Right lobe of liver (tissue), 6 donors: ENCODE measurements around the gene TEX261. TPM values are rescaled to one million over a fixed set of nuclear protein-coding genes. Genes with fewer than 3 reads are reported as not detected.
A peak's percentile ranks its signal among the peaks of the same experiment; 100 is the strongest.

Experiments used
- ATAC-seq, 4 donors: fragments of 200-7000 bp; cut with Tn5 transposase; one replicate each; pipeline ENCODE4 v1.9.1; 2020; ENCODE audit warnings: mild to moderate bottlenecking in 4 of 4, moderate library complexity in 4 of 4
- DNase-seq, 3 donors: peaks; one replicate each; pipeline ENCODE4 v3.0.0-alpha.2; 2020
- H3K27ac ChIP-seq, 3 donors: fragments of 200-600 bp; one replicate each; pipeline ENCODE4 v1.8.0; 2022
- H3K27me3 ChIP-seq, 2 donors: fragments of 200-600 bp; one replicate each; pipeline ENCODE4 v1.8.0; 2022
- H3K36me3 ChIP-seq, 4 donors: fragments of 200-600 bp; sonication (generic) in 1 of 4; one replicate each; pipeline versions ENCODE4 v1.5.1 to v1.8.0; 2017 to 2022; ENCODE audit warnings: control low read depth in 1 of 4
- H3K4me1 ChIP-seq, 4 donors: fragments of 200-600 bp; sonication (generic) in 1 of 4; one replicate each; pipeline versions ENCODE4 v1.5.1 to v1.8.0; 2017 to 2022; ENCODE audit warnings: control low read depth in 1 of 4
- H3K4me3 ChIP-seq, 3 donors: fragments of 200-600 bp; one replicate each; pipeline ENCODE4 v1.8.0; 2022
- H3K9me3 ChIP-seq, 4 donors: fragments of 200-600 bp; sonication (generic) in 1 of 4; one replicate each; pipeline versions ENCODE4 v1.5.1 to v1.8.0; 2017 to 2022; ENCODE audit warnings: control low read depth in 1 of 4
- CTCF ChIP-seq, 4 donors: fragments of 200-600 bp in 3 of 4; fragments of 450-650 bp in 1 of 4; IDR thresholded peaks; one replicate each; pipeline versions ENCODE4 v1.5.1 to v1.8.0; 2016 to 2022; ENCODE audit warnings: antibody characterized with exemption in 4 of 4, mild to moderate bottlenecking in 2 of 4
- POLR2A ChIP-seq: fragments of 450-650 bp; IDR thresholded peaks from one replicate; pipeline ENCODE4 v1.6.1; 2017; ENCODE audit warnings: antibody characterized with exemption, mild to moderate bottlenecking
- WGBS: methylation state at CpG from one replicate; pipeline ENCODE4 v1.1.6; 2018; ENCODE audit warnings: low coverage, low lambda C conversion rate; ENCODE audit not compliant: insufficient coverage; ENCODE audit errors: missing lambda C conversion rate; 5-methylcytosine and 5-hydroxymethylcytosine counted together
- intact Hi-C, 2 donors: fragments of 100-400 bp; cut with DNase I; formaldehyde crosslinking; loops; one replicate each; pipeline versions ENCODE4 v1.11.2 to v1.14.1; 2022
- total RNA-seq, 6 experiments: library from RNA; depleted of rRNA in 2 of 6; stranded (reverse); fragments of >200 nt in 2 of 6; fragmentation: NEBNext Ultra II Directional in 3 of 6; extraction: Animal tissue kit (Norgen Biotek cat#: 25700) in 3 of 6; gene quantifications; one replicate each; pipeline versions ENCODE4 v1.1.0 to v1.2.4, GENCODE V29; 2016 to 2023
- donor health status: DM: no; HTN: yes; CAD: no.
- donor health status: DM: no; HTN: no; CAD: no.
- donor health status: DM: no; HTN: no; CAD: no.
- donor health status: DM: no; HTN: yes; CAD: no.
- donor health status: DM: no; HTN: yes; CAD: no.

Gene TEX261
- total RNA-seq, 6 experiments from 2014 or later = 26.5 to 33.2 (median 27.1) TPM

DNA sequence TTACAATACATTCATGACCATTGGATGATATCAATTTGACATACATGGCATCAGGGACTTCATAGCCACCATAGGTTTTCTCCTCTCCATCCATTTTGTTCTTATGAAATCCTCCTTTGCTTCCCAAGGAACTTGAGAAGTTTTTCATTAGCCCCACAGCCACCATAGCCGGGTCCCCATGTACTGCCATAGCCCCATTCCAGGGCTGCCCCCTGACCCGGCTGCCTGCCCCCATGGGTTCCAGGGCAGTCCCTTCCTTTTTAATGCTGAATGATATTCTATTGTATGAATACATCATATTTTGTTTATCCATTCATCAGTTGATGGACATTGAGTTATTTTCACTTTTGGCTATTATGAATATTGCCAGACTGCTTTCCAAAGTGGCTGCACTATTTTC lies 38.5 kb downstream of the TEX261 start:
- intact Hi-C loops = no loop called here
- ATAC-seq = no peak
- H3K4me3 ChIP-seq = no peak overlapping the region
- no peaks in the 10 kb centered on the region for H3K4me1 ChIP-seq
- H3K36me3 ChIP-seq = no peaks in the 10 kb centered on the region
- WGBS = 69% methylated on average over 2 of the region's 2 CpGs
- H3K27ac ChIP-seq = no peak overlapping the region
- H3K9me3 ChIP-seq = no peaks in the 10 kb centered on the region
- no peaks in the 10 kb centered on the region for H3K27me3 ChIP-seq
- no peak for DNase-seq
- TF ChIP-seq CTCF (IDR thresholded peaks at IDR 0.05) (no peak), POLR2A (no peak)

- ATAC-seq (no peak), DNase-seq (peak in 2 of 3 donors; percentile 15 to 16)
- Histone ChIP-seq H3K27ac (no peak overlapping the region), H3K4me3 (no peak overlapping the region), H3K4me1 (no peaks in the 10 kb centered on the region), H3K36me3 (no peaks in the 10 kb centered on the region), H3K9me3 (no peaks in the 10 kb centered on the region), H3K27me3 (no peaks in the 10 kb centered on the region)
- no peak for TF ChIP-seq POLR2A
- no peak for TF ChIP-seq CTCF (IDR thresholded peaks at IDR 0.05)
- WGBS = 73% methylated on average over 4 of the region's 7 CpGs
- intact Hi-C loops = no loop called here
These were observed 39.8 kb downstream of the TEX261 start for GRCh38 chr2:70954886-70955285.

DNA sequence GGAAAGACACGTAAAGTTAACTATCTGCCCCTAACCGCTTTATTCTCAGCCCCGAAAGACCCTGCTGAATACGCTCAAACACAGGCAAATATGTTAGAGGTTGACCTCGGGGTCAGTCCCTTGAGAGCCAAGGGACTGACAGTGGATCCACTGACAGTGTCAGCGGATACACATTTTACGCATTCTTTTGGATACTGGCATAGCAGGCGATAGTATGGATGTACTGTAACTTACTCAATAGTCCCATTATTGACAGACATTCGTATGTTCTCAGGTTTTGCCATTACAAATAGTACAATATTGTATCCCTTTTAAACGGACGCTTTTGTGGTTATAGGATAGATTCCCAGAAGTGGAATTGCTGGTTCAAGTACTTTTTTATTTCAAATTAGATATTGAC lies 45.6 kb downstream of the TEX261 start:
- ATAC-seq = no peak
- intact Hi-C loops = loop anchor here in 1 of 2 donors (10.0 kb wide), 1 partner anchor 1004 kb away; no protein-coding TSS in a partner anchor
- H3K4me1 ChIP-seq = peaks cover 0 to 7% (median 0%) of the 10 kb centered on the region in 4 donors
- H3K27me3 ChIP-seq = peaks cover 0 to 3% of the 10 kb centered on the region in 2 donors
- no peak overlapping the region for H3K27ac ChIP-seq
- no peaks in the 10 kb centered on the region for H3K36me3 ChIP-seq
- no peak overlapping the region for H3K4me3 ChIP-seq
- TF ChIP-seq POLR2A (no peak), CTCF (IDR thresholded peaks at IDR 0.05) (no peak)
- WGBS = 60% methylated on average over 11 of the region's 11 CpGs
- H3K9me3 ChIP-seq = no peaks in the 10 kb centered on the region
- no peak for DNase-seq

DNA sequence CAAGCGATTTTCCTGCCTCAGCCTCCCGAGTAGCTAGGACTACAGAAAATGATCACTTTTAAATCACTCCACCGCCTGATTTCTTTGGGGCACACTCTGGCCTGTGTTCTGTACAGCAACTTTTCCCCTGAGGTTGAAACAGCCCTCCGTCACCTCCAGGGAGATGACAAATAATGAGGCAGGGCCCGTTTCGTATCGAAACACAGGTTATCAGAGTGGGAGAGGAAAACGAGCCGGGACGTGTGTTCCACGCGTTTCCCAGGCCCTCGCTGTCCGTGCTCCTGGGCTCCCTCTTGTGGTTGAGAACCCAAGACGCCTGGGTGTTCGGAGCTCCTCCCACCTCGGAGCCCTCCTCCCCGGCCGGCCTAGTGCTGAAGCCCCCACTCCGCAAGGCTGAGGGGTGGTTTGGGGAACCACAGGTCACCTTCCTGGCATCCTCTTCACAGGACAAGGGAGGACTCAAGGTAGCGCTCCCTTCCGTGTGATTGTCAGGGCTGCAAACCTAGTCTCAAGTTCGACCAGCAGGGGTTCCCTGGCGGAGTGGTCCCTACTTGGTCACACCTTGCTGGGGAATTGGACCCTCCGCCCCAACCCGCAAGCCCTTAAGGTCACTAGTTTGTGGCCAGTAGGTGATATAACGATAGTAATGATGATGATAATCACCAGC lies 46.2 kb downstream of the TEX261 start:
- TF ChIP-seq POLR2A (no peak), CTCF (IDR thresholded peaks at IDR 0.05) (peak; percentile 62 to 88 (median 86))
- intact Hi-C loops = loop anchor here in 1 of 2 donors (10.0 kb wide), 1 partner anchor 1004 kb away; no protein-coding TSS in a partner anchor
- H3K27ac ChIP-seq = no peak overlapping the region
- ATAC-seq = peak; percentile 97 to 99 (median 98)
- H3K4me1 ChIP-seq = peaks cover 0 to 7% (median 0%) of the 10 kb centered on the region in 4 donors
- 9% methylated on average over 20 of the region's 27 CpGs for WGBS
- H3K36me3 ChIP-seq = no peaks in the 10 kb centered on the region
- peaks cover 0 to 3% of the 10 kb centered on the region in 2 donors for H3K27me3 ChIP-seq
- DNase-seq = peak; percentile 79 to 82 (median 81)
- H3K4me3 ChIP-seq = peak overlapping the region in 2 of 3 donors; percentile 18 to 39
- H3K9me3 ChIP-seq = no peaks in the 10 kb centered on the region
